Activated CD8-positive, alpha-beta T cell treated with anti-CD3 and anti-CD28 coated beads, Interleukin-2, amount 10 ng/mL, durations not matched to agents 7 days and 5 days (primary cell): ENCODE measurements around the gene PLSCR5. TPM values are rescaled to one million over a fixed set of nuclear protein-coding genes. Genes with fewer than 3 reads are reported as not detected.

Source experiments
- ATAC-seq: fragments of 150-1000 bp; cut with Tn5 transposase; one replicate; pipeline ENCODE4 v1.10.0; 2021; ENCODE audit warnings: moderate library complexity
- CTCF ChIA-PET: fragments of 350-600 bp; sonication (Branson Sonifier 250); formaldehyde crosslinking; loops from one replicate; lab custom pipeline; 2021; ENCODE audit warnings: antibody characterized with exemption; lab: Charles Lee
- POLR2A ChIA-PET: fragments of 350-600 bp; sonication (Branson Sonifier 250); formaldehyde crosslinking; loops from one replicate; lab custom pipeline; 2021; ENCODE audit warnings: antibody characterized with exemption; lab: Charles Lee
- DNase-seq: peaks from one replicate; pipeline ENCODE4 v3.0.0-alpha.2; 2020
- H3K27ac Mint-ChIP-seq: one replicate; pipeline ENCODE4 v1.8.0; 2021; ENCODE audit warnings: mild to moderate bottlenecking, mixed read lengths
- H3K27me3 Mint-ChIP-seq: one replicate; pipeline ENCODE4 v1.8.0; 2021; ENCODE audit warnings: low read depth, mixed read lengths
- H3K36me3 Mint-ChIP-seq: one replicate; pipeline ENCODE4 v1.8.0; 2021; ENCODE audit warnings: low read depth, mixed read lengths
- H3K4me1 Mint-ChIP-seq: one replicate; pipeline ENCODE4 v1.8.0; 2021; ENCODE audit warnings: low read depth, mixed read lengths
- H3K4me3 Mint-ChIP-seq: one replicate; pipeline ENCODE4 v1.8.0; 2021; ENCODE audit warnings: mild to moderate bottlenecking, mixed read lengths
- H3K9me3 Mint-ChIP-seq: one replicate; pipeline ENCODE4 v1.8.0; 2022; ENCODE audit warnings: mixed read lengths; ENCODE audit not compliant: insufficient read depth
- total RNA-seq, 2 experiments: library from RNA; stranded (reverse); gene quantifications; one replicate each; pipeline ENCODE4 v1.2.3, GENCODE V29; 2021

The PLSCR5 gene
- total RNA-seq, 2 experiments from 2014 or later, result not detected

DNA sequence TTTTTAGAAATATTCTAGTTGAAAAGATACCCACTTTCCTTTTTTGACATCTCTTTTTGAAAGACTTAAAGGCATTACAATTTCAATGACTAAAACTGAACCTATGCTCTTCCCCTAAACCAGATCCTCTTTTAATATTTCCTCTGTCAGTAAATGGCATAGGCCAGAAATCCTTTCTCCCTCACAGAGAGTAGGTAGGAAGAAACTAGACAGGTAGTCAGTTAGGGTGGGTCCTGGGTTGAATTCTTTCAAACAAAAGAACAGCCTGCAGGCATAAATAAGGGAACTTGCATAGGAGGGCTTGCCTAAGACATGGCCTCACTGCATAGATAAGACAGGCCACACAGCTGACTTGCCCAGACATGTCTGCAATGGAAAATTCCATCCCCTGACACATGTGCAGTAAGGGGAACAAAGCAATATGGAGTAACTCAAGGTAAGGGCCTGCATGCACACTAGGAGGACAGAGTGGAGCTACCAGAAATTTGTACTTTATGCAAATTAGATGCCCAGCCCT, 23.1 kb downstream of the PLSCR5 start:
- H3K36me3 Mint-ChIP-seq, result peaks cover 8% of the 10 kb centered on the region
- no peak overlapping the region for H3K4me3 Mint-ChIP-seq
- H3K9me3 Mint-ChIP-seq, result peaks cover 5% of the 10 kb centered on the region
- H3K27me3 Mint-ChIP-seq, result peaks cover 27% of the 10 kb centered on the region
- ChIA-PET CTCF (interaction anchor here (1.3 kb wide), 1 partner anchor 391 kb away, joined by 3 read pairs; no protein-coding TSS in a partner anchor), POLR2A (interaction anchor here (1.4 kb wide), 1 partner anchor 84 kb away, joined by 3 read pairs; no protein-coding TSS in a partner anchor)
- no peak overlapping the region for H3K27ac Mint-ChIP-seq
- no peaks in the 10 kb centered on the region for H3K4me1 Mint-ChIP-seq
- no peak for ATAC-seq
- no peak for DNase-seq

DNA sequence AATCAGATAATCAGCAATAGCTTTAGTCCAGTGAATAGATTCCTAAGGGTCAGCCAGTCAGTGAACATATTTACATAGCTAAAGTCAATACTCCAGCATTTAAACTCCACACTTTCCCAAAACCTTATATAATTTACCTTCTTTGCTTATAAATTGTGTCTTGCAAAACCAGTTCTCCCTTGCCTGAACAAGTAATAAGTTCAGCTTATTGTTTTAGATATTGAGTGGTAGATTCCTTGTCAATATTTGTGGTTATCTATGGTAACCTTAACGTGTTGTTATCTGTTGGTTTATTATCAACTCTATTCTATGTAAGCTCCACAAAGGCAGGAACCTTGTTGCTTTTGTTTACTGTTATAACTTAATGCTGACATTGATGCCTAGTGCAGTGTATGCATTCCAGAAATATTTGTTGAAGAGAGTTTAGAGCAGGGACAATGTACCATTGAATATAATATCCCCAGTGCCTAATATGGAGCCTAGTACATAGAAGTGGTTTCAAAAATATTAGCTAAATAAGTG, 24.0 kb downstream of the PLSCR5 start:
- H3K27ac Mint-ChIP-seq, result no peak overlapping the region
- peaks cover 8% of the 10 kb centered on the region for H3K36me3 Mint-ChIP-seq
- H3K27me3 Mint-ChIP-seq, result peaks cover 24% of the 10 kb centered on the region
- peaks cover 5% of the 10 kb centered on the region for H3K9me3 Mint-ChIP-seq
- CTCF ChIA-PET, result interaction anchor here (1.3 to 1.6 kb wide), 2 partner anchors 9 to 390 kb away, joined by 3 to 11 read pairs; no protein-coding TSS in a partner anchor
- no peak for DNase-seq
- POLR2A ChIA-PET, result interaction anchor here (1.4 kb wide), 1 partner anchor 83 kb away, joined by 3 read pairs; no protein-coding TSS in a partner anchor
- ATAC-seq, result no peak
- H3K4me3 Mint-ChIP-seq, result no peak overlapping the region
- H3K4me1 Mint-ChIP-seq, result no peaks in the 10 kb centered on the region

- ChIA-PET POLR2A (no interaction called here), CTCF (interaction anchor here (0.7 to 2.0 kb wide), 11 partner anchors 12 to 390 kb away, joined by 3 to 17 read pairs (median 5); partner anchors contain the start of gene PLSCR1)
- Mint-ChIP-seq H3K27ac (no peak overlapping the region), H3K9me3 (no peaks in the 10 kb centered on the region), H3K4me1 (no peaks in the 10 kb centered on the region), H3K27me3 (peaks cover 11% of the 10 kb centered on the region), H3K4me3 (no peak overlapping the region), H3K36me3 (peaks cover 3% of the 10 kb centered on the region)
- ATAC-seq, result peak; percentile 67
- DNase-seq, result peak; percentile 53
Measured at GRCh38 chr3:146577662-146578061, 27.5 kb downstream of the PLSCR5 start.

- Mint-ChIP-seq H3K27ac (no peak overlapping the region), H3K4me3 (no peak overlapping the region), H3K27me3 (peaks cover 16% of the 10 kb centered on the region), H3K9me3 (no peaks in the 10 kb centered on the region), H3K36me3 (no peaks in the 10 kb centered on the region), H3K4me1 (no peaks in the 10 kb centered on the region)
- ATAC-seq, result no peak
- ChIA-PET POLR2A (interaction anchor here (1.9 kb wide), 1 partner anchor 31 kb away, joined by 8 read pairs; the partner anchor contains the start of gene PLSCR1), CTCF (interaction anchor here (1.0 kb wide), 1 partner anchor 32 kb away, joined by 3 read pairs; no protein-coding TSS in a partner anchor)
- no peak for DNase-seq
Measured at GRCh38 chr3:146575636-146576035, 29.5 kb downstream of the PLSCR5 start.

- Mint-ChIP-seq H3K36me3 (no peaks in the 10 kb centered on the region), H3K9me3 (no peaks in the 10 kb centered on the region), H3K4me1 (no peaks in the 10 kb centered on the region), H3K27me3 (peaks cover 16% of the 10 kb centered on the region), H3K4me3 (no peak overlapping the region), H3K27ac (no peak overlapping the region)
- DNase-seq, result no peak
- CTCF ChIA-PET, result interaction anchor here (0.9 to 1.5 kb wide), 2 partner anchors 13 to 20 kb away, joined by 3 read pairs; no protein-coding TSS in a partner anchor
- POLR2A ChIA-PET, result interaction anchor here (1.9 kb wide), 1 partner anchor 30 kb away, joined by 8 read pairs; the partner anchor contains the start of gene PLSCR1
- ATAC-seq, result no peak
Measured at GRCh38 chr3:146574173-146574572, 31.0 kb downstream of the PLSCR5 start.

DNA sequence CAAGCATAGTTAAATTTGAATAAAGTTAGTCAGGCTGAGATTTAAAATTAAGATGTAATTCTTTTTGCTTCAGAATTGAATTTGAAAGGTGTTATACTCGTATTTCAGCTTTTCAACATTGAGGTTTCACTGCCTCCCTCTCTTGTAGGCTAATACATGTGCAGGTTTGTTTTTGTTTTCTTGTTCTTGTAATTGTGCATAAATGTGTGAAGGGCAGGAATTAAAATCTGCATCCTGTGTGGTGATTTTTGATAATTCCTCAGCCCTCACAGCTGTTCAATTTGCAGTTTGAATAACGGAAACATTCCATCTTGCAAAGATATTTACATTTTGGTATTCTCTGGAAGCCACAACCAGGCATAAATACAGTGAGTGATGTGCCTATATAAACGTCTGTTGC, 35.8 kb downstream of the PLSCR5 start:
- no peak overlapping the region for H3K4me3 Mint-ChIP-seq
- H3K27ac Mint-ChIP-seq, result no peak overlapping the region
- no peaks in the 10 kb centered on the region for H3K4me1 Mint-ChIP-seq
- H3K9me3 Mint-ChIP-seq, result peaks cover 4% of the 10 kb centered on the region
- no peak for DNase-seq
- ChIA-PET CTCF (interaction anchor here (1.0 kb wide), 1 partner anchor 243 kb away, joined by 3 read pairs; no protein-coding TSS in a partner anchor), POLR2A (no interaction called here)
- ATAC-seq, result no peak
- peaks cover 15% of the 10 kb centered on the region for H3K27me3 Mint-ChIP-seq
- no peaks in the 10 kb centered on the region for H3K36me3 Mint-ChIP-seq

- Mint-ChIP-seq H3K27me3 (peaks cover 13% of the 10 kb centered on the region), H3K4me1 (no peaks in the 10 kb centered on the region), H3K9me3 (peaks cover 4% of the 10 kb centered on the region), H3K4me3 (no peak overlapping the region), H3K36me3 (no peaks in the 10 kb centered on the region), H3K27ac (no peak overlapping the region)
- no peak for ATAC-seq
- CTCF ChIA-PET, result no interaction called here
- POLR2A ChIA-PET, result no interaction called here
- DNase-seq, result no peak
Measured at GRCh38 chr3:146566138-146566537, 39.0 kb downstream of the PLSCR5 start.

DNA sequence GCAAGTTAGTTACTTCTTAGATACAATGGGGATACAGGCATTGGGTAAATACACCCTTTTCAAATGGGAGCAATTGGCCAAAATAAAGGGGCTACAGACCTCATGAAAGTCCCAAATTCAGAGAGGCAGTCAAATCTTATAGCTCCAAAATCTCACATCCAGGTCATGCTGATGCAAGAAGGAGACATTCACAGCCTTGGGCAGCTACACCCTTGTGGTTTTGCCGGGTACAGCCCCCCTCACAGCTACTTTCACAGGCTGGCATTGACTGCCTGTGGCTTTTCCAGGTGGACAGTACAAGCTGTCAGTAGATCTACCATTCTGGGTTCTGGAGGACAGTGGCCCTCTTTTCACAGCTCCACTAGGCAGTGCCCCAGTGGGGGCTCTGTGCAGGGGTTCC, 43.3 kb downstream of the PLSCR5 start:
- DNase-seq (no peak), ATAC-seq (no peak)
- Mint-ChIP-seq H3K4me3 (no peak overlapping the region), H3K36me3 (no peaks in the 10 kb centered on the region), H3K27ac (no peak overlapping the region), H3K4me1 (no peaks in the 10 kb centered on the region), H3K27me3 (peaks cover 10% of the 10 kb centered on the region), H3K9me3 (peaks cover 4% of the 10 kb centered on the region)
- POLR2A ChIA-PET, result interaction anchor here (0.6 kb wide), 1 partner anchor 17 kb away, joined by 3 read pairs; the partner anchor contains the start of gene PLSCR1
- CTCF ChIA-PET, result interaction anchor here (0.7 kb wide), 1 partner anchor 12 kb away, joined by 3 read pairs; no protein-coding TSS in a partner anchor

GRCh38 chr3:146561463-146561862, 43.7 kb downstream of the PLSCR5 start:
- Mint-ChIP-seq H3K4me3 (no peak overlapping the region), H3K4me1 (no peaks in the 10 kb centered on the region), H3K36me3 (no peaks in the 10 kb centered on the region), H3K27ac (no peak overlapping the region), H3K9me3 (peaks cover 4% of the 10 kb centered on the region), H3K27me3 (peaks cover 10% of the 10 kb centered on the region)
- DNase-seq (no peak), ATAC-seq (no peak)
- POLR2A ChIA-PET, result interaction anchor here (0.6 kb wide), 1 partner anchor 17 kb away, joined by 3 read pairs; the partner anchor contains the start of gene PLSCR1
- CTCF ChIA-PET, result interaction anchor here (0.7 kb wide), 1 partner anchor 12 kb away, joined by 3 read pairs; no protein-coding TSS in a partner anchor

GRCh38 chr3:146560678-146561077, 44.5 kb downstream of the PLSCR5 start:
- ATAC-seq (no peak), DNase-seq (no peak)
- Mint-ChIP-seq H3K27ac (no peak overlapping the region), H3K4me1 (no peaks in the 10 kb centered on the region), H3K4me3 (no peak overlapping the region), H3K9me3 (peaks cover 4% of the 10 kb centered on the region), H3K36me3 (no peaks in the 10 kb centered on the region), H3K27me3 (peaks cover 13% of the 10 kb centered on the region)
- CTCF ChIA-PET, result no interaction called here
- POLR2A ChIA-PET, result no interaction called here

GRCh38 chr3:146559388-146559787, 45.8 kb downstream of the PLSCR5 start:
- no peak overlapping the region for H3K27ac Mint-ChIP-seq

GRCh38 chr3:146558781-146559180, 46.4 kb downstream of the PLSCR5 start:
- no peak overlapping the region for H3K27ac Mint-ChIP-seq
- peaks cover 9% of the 10 kb centered on the region for H3K4me1 Mint-ChIP-seq
- no peak for DNase-seq
- H3K27me3 Mint-ChIP-seq, result peaks cover 14% of the 10 kb centered on the region
- H3K9me3 Mint-ChIP-seq, result no peaks in the 10 kb centered on the region
- ATAC-seq, result no peak
- ChIA-PET POLR2A (no interaction called here), CTCF (no interaction called here)
- H3K4me3 Mint-ChIP-seq, result no peak overlapping the region
- H3K36me3 Mint-ChIP-seq, result no peaks in the 10 kb centered on the region

More at GRCh38 chr3:146559388-146559787, 45.8 kb downstream of the PLSCR5 start:
- no peak overlapping the region for H3K4me3 Mint-ChIP-seq
- H3K4me1 Mint-ChIP-seq, result peaks cover 3% of the 10 kb centered on the region
- H3K27me3 Mint-ChIP-seq, result peaks cover 14% of the 10 kb centered on the region
- CTCF ChIA-PET, result no interaction called here
- POLR2A ChIA-PET, result no interaction called here
- no peaks in the 10 kb centered on the region for H3K36me3 Mint-ChIP-seq
- no peak for DNase-seq
- H3K9me3 Mint-ChIP-seq, result no peaks in the 10 kb centered on the region
- no peak for ATAC-seq
